ENCODE results near the gene ABCA1. TPM values are rescaled to one million over a fixed set of nuclear protein-coding genes. Genes with fewer than 3 reads are reported as not detected.
"Not testable (repeated sequence)": the region's sequence is repeated elsewhere in the genome, so short reads cannot be mapped to it uniquely, and the experiment has no call there.

ABCA1 gene
- polyA plus RNA-seq, 3 donors from 2014 or later = 0.09 to 0.10 TPM; not detected in 1

- peak; percentile 30 to 49 (median 44) for DNase-seq
- Mint-ChIP-seq H3K4me1 (no peaks in the 10 kb centered on the region), H3K9me3 (no peaks in the 10 kb centered on the region), H3K27ac (no peak overlapping the region), H3K36me3 (peaks cover 0 to 4% (median 0%) of the 10 kb centered on the region in 3 donors), H3K4me3 (no peak overlapping the region), H3K27me3 (ENCODE audit: low read depth in 3 of 3) (no peaks in the 10 kb centered on the region)
These were observed 64.6 kb downstream of the ABCA1 start for GRCh38 chr9:104863180-104863883.

GRCh38 chr9:104861397-104861796 is 66.6 kb downstream of the ABCA1 start:
- Mint-ChIP-seq H3K4me3 (no peak overlapping the region), H3K9me3 (no peaks in the 10 kb centered on the region), H3K36me3 (peaks cover 0 to 4% (median 0%) of the 10 kb centered on the region in 3 donors), H3K27me3 (ENCODE audit: low read depth in 3 of 3) (no peaks in the 10 kb centered on the region), H3K27ac (no peak overlapping the region), H3K4me1 (no peaks in the 10 kb centered on the region)
- DNase-seq = no peak

- no peak overlapping the region for H3K27ac Mint-ChIP-seq
- no peaks in the 10 kb centered on the region for H3K4me1 Mint-ChIP-seq
- no peak overlapping the region for H3K4me3 Mint-ChIP-seq
These were observed 67.7 kb downstream of the ABCA1 start for GRCh38 chr9:104860263-104860662.

GRCh38 chr9:104858846-104859245 is 69.1 kb downstream of the ABCA1 start:
- Mint-ChIP-seq H3K4me1 (no peaks in the 10 kb centered on the region), H3K27ac (no peak overlapping the region), H3K36me3 (no peaks in the 10 kb centered on the region), H3K27me3 (ENCODE audit: low read depth in 3 of 3) (peaks cover 0 to 2% (median 0%) of the 10 kb centered on the region in 3 donors), H3K9me3 (no peaks in the 10 kb centered on the region), H3K4me3 (no peak overlapping the region)
- DNase-seq = no peak

More at GRCh38 chr9:104860263-104860662, 67.7 kb downstream of the ABCA1 start:
- DNase-seq = no peak
- Mint-ChIP-seq H3K36me3 (no peaks in the 10 kb centered on the region), H3K9me3 (no peaks in the 10 kb centered on the region), H3K27me3 (ENCODE audit: low read depth in 3 of 3) (peaks cover 0 to under 1% (median 0%) of the 10 kb centered on the region in 3 donors)

- Mint-ChIP-seq H3K36me3 (no peaks in the 10 kb centered on the region), H3K4me3 (no peak overlapping the region), H3K9me3 (no peaks in the 10 kb centered on the region), H3K27me3 (ENCODE audit: low read depth in 3 of 3) (peaks cover 0 to 2% (median 0%) of the 10 kb centered on the region in 3 donors), H3K27ac (no peak overlapping the region), H3K4me1 (no peaks in the 10 kb centered on the region)
- no peak for DNase-seq
These were observed 69.7 kb downstream of the ABCA1 start for GRCh38 chr9:104858271-104858670.

- H3K4me3 Mint-ChIP-seq = no peak overlapping the region
- peaks cover 0 to 5% (median 0%) of the 10 kb centered on the region in 3 donors for H3K27me3 Mint-ChIP-seq (ENCODE audit: low read depth in 3 of 3)
- H3K4me1 Mint-ChIP-seq = no peaks in the 10 kb centered on the region
- H3K9me3 Mint-ChIP-seq = no peaks in the 10 kb centered on the region
- no peaks in the 10 kb centered on the region for H3K36me3 Mint-ChIP-seq
- DNase-seq = no peak
- no peak overlapping the region for H3K27ac Mint-ChIP-seq
These were observed 71.5 kb downstream of the ABCA1 start for GRCh38 chr9:104856413-104856941.

- peaks cover 0 to 6% (median 0%) of the 10 kb centered on the region in 3 donors for H3K27me3 Mint-ChIP-seq (ENCODE audit: low read depth in 3 of 3)
- DNase-seq = no peak
- H3K27ac Mint-ChIP-seq = no peak overlapping the region
- no peaks in the 10 kb centered on the region for H3K9me3 Mint-ChIP-seq
- H3K4me1 Mint-ChIP-seq = no peaks in the 10 kb centered on the region
- H3K4me3 Mint-ChIP-seq = no peak overlapping the region
- no peaks in the 10 kb centered on the region for H3K36me3 Mint-ChIP-seq
These were observed 72.1 kb downstream of the ABCA1 start for GRCh38 chr9:104855807-104856206.

GRCh38 chr9:104855258-104855657 is 72.7 kb downstream of the ABCA1 start:
- not testable (repeated sequence) for H3K4me1 Mint-ChIP-seq; H3K36me3 Mint-ChIP-seq; H3K27me3 Mint-ChIP-seq (ENCODE audit: low read depth in 3 of 3); H3K27ac Mint-ChIP-seq; H3K4me3 Mint-ChIP-seq; H3K9me3 Mint-ChIP-seq; DNase-seq

- no peak overlapping the region for H3K4me3 Mint-ChIP-seq
- H3K27me3 Mint-ChIP-seq (ENCODE audit: low read depth in 3 of 3) = peaks cover 0 to 6% (median 0%) of the 10 kb centered on the region in 3 donors
- no peak for DNase-seq
- H3K4me1 Mint-ChIP-seq = no peaks in the 10 kb centered on the region
- H3K9me3 Mint-ChIP-seq = no peaks in the 10 kb centered on the region
- no peak overlapping the region for H3K27ac Mint-ChIP-seq
- H3K36me3 Mint-ChIP-seq = no peaks in the 10 kb centered on the region
These were observed 73.3 kb downstream of the ABCA1 start for GRCh38 chr9:104854613-104855012.

GRCh38 chr9:104853683-104854082 is 74.3 kb downstream of the ABCA1 start:
- no peaks in the 10 kb centered on the region for H3K36me3 Mint-ChIP-seq
- no peak overlapping the region for H3K4me3 Mint-ChIP-seq
- DNase-seq = no peak
- H3K27me3 Mint-ChIP-seq (ENCODE audit: low read depth in 3 of 3) = peaks cover 0 to 6% (median 0%) of the 10 kb centered on the region in 3 donors
- H3K9me3 Mint-ChIP-seq = no peaks in the 10 kb centered on the region
- H3K4me1 Mint-ChIP-seq = no peaks in the 10 kb centered on the region
- H3K27ac Mint-ChIP-seq = no peak overlapping the region

GRCh38 chr9:104853159-104853558 is 74.8 kb downstream of the ABCA1 start:
- Mint-ChIP-seq H3K4me3 (no peak overlapping the region), H3K36me3 (no peaks in the 10 kb centered on the region), H3K27ac (no peak overlapping the region)

GRCh38 chr9:104851546-104851920 is 76.4 kb downstream of the ABCA1 start:
- Mint-ChIP-seq H3K27me3 (ENCODE audit: low read depth in 3 of 3) (peaks cover 0 to 6% (median 0%) of the 10 kb centered on the region in 3 donors), H3K36me3 (no peaks in the 10 kb centered on the region), H3K27ac (no peak overlapping the region), H3K4me3 (no peak overlapping the region), H3K4me1 (no peaks in the 10 kb centered on the region), H3K9me3 (no peaks in the 10 kb centered on the region)
- DNase-seq = no peak

More at GRCh38 chr9:104853159-104853558, 74.8 kb downstream of the ABCA1 start:
- no peaks in the 10 kb centered on the region for H3K9me3 Mint-ChIP-seq
- peaks cover 0 to 6% (median 0%) of the 10 kb centered on the region in 3 donors for H3K27me3 Mint-ChIP-seq (ENCODE audit: low read depth in 3 of 3)
- H3K4me1 Mint-ChIP-seq = no peaks in the 10 kb centered on the region
- DNase-seq = no peak

- Mint-ChIP-seq H3K4me1 (no peaks in the 10 kb centered on the region), H3K9me3 (no peaks in the 10 kb centered on the region), H3K36me3 (no peaks in the 10 kb centered on the region), H3K27me3 (ENCODE audit: low read depth in 3 of 3) (peaks cover 0 to 6% (median 0%) of the 10 kb centered on the region in 3 donors), H3K4me3 (no peak overlapping the region), H3K27ac (no peak overlapping the region)
- no peak for DNase-seq
These were observed 77.0 kb downstream of the ABCA1 start for GRCh38 chr9:104850786-104851545.

GRCh38 chr9:104849023-104849422 is 78.9 kb downstream of the ABCA1 start:
- H3K4me1 Mint-ChIP-seq = no peaks in the 10 kb centered on the region
- H3K27ac Mint-ChIP-seq = no peak overlapping the region
- H3K4me3 Mint-ChIP-seq = no peak overlapping the region
- H3K27me3 Mint-ChIP-seq (ENCODE audit: low read depth in 3 of 3) = peaks cover 0 to 4% (median 0%) of the 10 kb centered on the region in 3 donors
- no peak for DNase-seq
- no peaks in the 10 kb centered on the region for H3K36me3 Mint-ChIP-seq
- no peaks in the 10 kb centered on the region for H3K9me3 Mint-ChIP-seq

All from immature natural killer cell (primary cell).